Testis (tissue), 3 donors: ENCODE data around the gene HMCES. TPM values are rescaled to one million over a fixed set of nuclear protein-coding genes. Genes with fewer than 3 reads are reported as not detected.

ENCODE experiments used
- DNase-seq: peaks from one replicate; pipeline ENCODE4 v3.0.0-alpha.2; 2019
- H3K27ac ChIP-seq, 2 donors: fragments of 200-600 bp; sonication (generic); one replicate each; pipeline ENCODE4 v1.5.1; 2019
- H3K27me3 ChIP-seq: fragments of 200-600 bp; sonication (generic); one replicate; pipeline ENCODE4 v1.5.1; 2019
- H3K36me3 ChIP-seq: fragments of 200-600 bp; sonication (generic); one replicate; pipeline ENCODE4 v1.5.1; 2017; ENCODE audit warnings: low read depth; ENCODE audit errors: missing control alignments
- H3K4me1 ChIP-seq: fragments of 200-600 bp; sonication (generic); one replicate; pipeline ENCODE4 v1.5.1; 2019
- H3K4me3 ChIP-seq, 2 donors: fragments of 200-600 bp; sonication (generic); one replicate each; pipeline ENCODE4 v1.5.1; 2017 to 2019
- H3K9me3 ChIP-seq: fragments of 200-600 bp; sonication (generic); one replicate; pipeline ENCODE4 v1.5.1; 2017
- POLR2A ChIP-seq: fragments of 450-650 bp; IDR thresholded peaks from one replicate; pipeline ENCODE4 v1.6.1; 2017; ENCODE audit warnings: antibody characterized with exemption, mild to moderate bottlenecking, moderate library complexity
- WGBS, 2 donors: methylation state at CpG; one replicate each; pipeline ENCODE4 v1.1.5; 2018; 5-methylcytosine and 5-hydroxymethylcytosine counted together
- intact Hi-C: fragments of 100-400 bp; cut with DNase I; formaldehyde crosslinking; loops from one replicate; pipeline ENCODE4 v1.15.1; 2023; ENCODE audit warnings: low total_unique reads
- microRNA-seq, 2 donors: library from miRNA; unstranded; fragments of <30 nt; microRNA quantifications; one replicate each; pipeline ENCODE4, GENCODE V29; 2016; ENCODE audit warnings: borderline number of aligned reads in 2 of 2, borderline replicate concordance in 1 of 2
- polyA plus RNA-seq: library from polyadenylated mRNA; stranded (reverse); fragments of 350-450 nt; fragmentation: Illumina TruSeq; extraction: RNeasy Lipid Tissue Mini Kit (QIAGEN cat#74804); gene quantifications from one replicate; pipeline ENCODE4 v1.2.3, GENCODE V29; 2014; ENCODE audit warnings: low read depth, low replicate concordance; ENCODE audit not compliant: insufficient read depth
- small RNA-seq, 2 donors: library from RNA; depleted of rRNA; stranded (forward); fragments of <200 nt; gene quantifications; one replicate each; pipeline ENCODE3, GENCODE V24; 2016
- total RNA-seq, 2 donors: library from RNA; depleted of rRNA; stranded (reverse); fragments of >200 nt; gene quantifications; one replicate each; pipeline ENCODE4 v1.2.3, GENCODE V29; 2016
- TF ChIP-seq, protein P1 (sequence below), 3 experiments: fragments of 450-650 bp in 2 of 3; fragments of 200-600 bp in 1 of 3; sonication (generic) in 1 of 3; IDR thresholded peaks; one replicate each; pipeline ENCODE4 v1.5.1; 2016 to 2019; ENCODE audit warnings: antibody characterized with exemption in 3 of 3, mild to moderate bottlenecking in 2 of 3, moderate library complexity in 1 of 3

The HMCES gene
- total and polyA plus RNA-seq, 3 donors from 2014 or later, result 37.8 to 81.5 (median 41.6) TPM

DNA sequence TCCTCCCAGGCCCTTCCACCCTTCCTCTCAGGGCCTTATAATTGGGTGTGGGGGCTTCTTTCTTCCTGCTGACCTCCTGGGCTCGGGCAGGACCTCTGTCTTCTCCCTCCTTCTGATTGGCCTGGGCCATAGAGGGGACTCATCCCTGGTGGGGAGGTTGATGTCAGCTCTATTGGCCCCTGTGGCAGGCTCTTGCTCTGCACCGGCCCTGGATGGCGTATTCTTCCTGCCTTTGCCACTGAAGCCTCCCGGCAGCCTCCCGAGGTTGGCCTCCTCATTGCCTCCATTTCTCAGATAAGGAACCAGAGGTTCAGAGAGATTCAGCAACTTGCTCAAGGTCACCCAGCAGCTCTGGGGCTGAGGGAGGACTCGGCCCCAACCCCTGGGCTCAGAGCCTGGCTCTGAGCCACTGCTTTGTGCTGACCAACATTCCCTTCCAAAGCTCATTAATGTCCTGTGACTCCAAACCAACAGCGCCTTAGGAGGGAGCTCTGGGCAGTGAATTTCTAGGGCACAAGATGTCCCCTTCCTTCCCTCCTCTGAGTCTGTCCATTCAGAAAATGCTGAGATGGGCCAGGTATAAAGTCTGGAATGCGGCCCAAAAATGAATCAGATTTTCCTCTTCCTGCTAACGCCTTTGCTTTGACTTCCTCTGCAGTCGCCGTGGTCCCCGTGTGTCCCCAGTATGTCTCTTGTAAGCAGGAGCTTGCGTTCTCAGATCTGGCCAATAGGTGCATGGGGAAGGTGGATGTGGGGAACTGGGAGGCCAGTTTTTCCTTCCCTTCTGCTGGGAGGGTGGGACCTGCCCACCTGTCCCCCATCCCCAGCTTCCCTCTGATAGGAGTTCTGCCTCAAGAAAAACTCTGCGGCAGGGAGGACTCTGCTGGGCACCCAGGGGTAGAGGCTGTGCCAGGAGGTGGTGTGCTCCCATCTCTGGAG is 74.2 kb downstream of the HMCES start:
- H3K4me1 ChIP-seq, result peaks cover 16% of the 10 kb centered on the region
- H3K36me3 ChIP-seq, result no peaks in the 10 kb centered on the region
- intact Hi-C loops, result no loop called here
- H3K27me3 ChIP-seq, result no peaks in the 10 kb centered on the region
- peak; percentile 49 for DNase-seq
- WGBS, 2 donors, result 54 to 59% methylated on average over 9 to 14 of the region's 14 CpGs
- peak overlapping the region in 1 of 2 donors; percentile 1 for H3K27ac ChIP-seq
- H3K4me3 ChIP-seq, result no peak overlapping the region
- no peaks in the 10 kb centered on the region for H3K9me3 ChIP-seq
- TF ChIP-seq, protein P1, sequence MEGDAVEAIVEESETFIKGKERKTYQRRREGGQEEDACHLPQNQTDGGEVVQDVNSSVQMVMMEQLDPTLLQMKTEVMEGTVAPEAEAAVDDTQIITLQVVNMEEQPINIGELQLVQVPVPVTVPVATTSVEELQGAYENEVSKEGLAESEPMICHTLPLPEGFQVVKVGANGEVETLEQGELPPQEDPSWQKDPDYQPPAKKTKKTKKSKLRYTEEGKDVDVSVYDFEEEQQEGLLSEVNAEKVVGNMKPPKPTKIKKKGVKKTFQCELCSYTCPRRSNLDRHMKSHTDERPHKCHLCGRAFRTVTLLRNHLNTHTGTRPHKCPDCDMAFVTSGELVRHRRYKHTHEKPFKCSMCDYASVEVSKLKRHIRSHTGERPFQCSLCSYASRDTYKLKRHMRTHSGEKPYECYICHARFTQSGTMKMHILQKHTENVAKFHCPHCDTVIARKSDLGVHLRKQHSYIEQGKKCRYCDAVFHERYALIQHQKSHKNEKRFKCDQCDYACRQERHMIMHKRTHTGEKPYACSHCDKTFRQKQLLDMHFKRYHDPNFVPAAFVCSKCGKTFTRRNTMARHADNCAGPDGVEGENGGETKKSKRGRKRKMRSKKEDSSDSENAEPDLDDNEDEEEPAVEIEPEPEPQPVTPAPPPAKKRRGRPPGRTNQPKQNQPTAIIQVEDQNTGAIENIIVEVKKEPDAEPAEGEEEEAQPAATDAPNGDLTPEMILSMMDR (IDR thresholded peaks at IDR 0.05), result peak in 1 of 3 experiments; percentile 4
- TF ChIP-seq POLR2A, result no peak

DNA sequence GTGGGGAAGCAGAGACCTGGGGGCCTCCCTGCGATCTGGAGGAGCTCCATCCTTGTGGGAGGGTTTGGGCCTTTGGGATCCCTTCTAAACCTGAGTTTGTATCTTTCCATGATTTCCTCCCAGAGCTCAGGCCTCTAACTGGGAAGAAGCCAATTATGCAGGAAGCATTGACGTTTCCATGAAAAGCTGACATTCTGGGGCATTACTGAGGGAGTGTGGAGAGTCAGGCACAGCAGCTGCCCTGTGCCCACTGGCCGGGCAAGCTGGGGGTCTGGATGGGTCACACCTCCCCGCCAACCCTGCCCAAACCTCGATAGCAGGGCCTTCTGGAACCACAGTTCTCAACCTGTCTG is 74.9 kb downstream of the HMCES start:
- intact Hi-C loops, result no loop called here
- 68 to 91% methylated on average over 4 to 5 of the region's 5 CpGs for WGBS, 2 donors
- H3K4me3 ChIP-seq, result no peak overlapping the region
- H3K9me3 ChIP-seq, result no peaks in the 10 kb centered on the region
- TF ChIP-seq, protein P1 (IDR thresholded peaks at IDR 0.05), result no peak
- TF ChIP-seq POLR2A, result no peak
- H3K4me1 ChIP-seq, result peaks cover 16% of the 10 kb centered on the region
- peak overlapping the region in 1 of 2 donors; percentile 1 for H3K27ac ChIP-seq
- DNase-seq, result no peak
- no peaks in the 10 kb centered on the region for H3K27me3 ChIP-seq
- no peaks in the 10 kb centered on the region for H3K36me3 ChIP-seq

Small RNAs within 50 kb of the gene (microRNA-seq; reads per million reads assigned to microRNA genes)
- gene MIR6826, result 0 to 1.4 reads per million in 2 donors

Small RNAs within 50 kb of the gene (small RNA-seq; reads per million reads assigned to genes)
- 0 reads per million in 2 donors for gene MIR6826

Other genes with a start within 250 kb of the HMCES start
- 1 to 10 TPM; 1.4 to 1.7 TPM for gene GP9, start 218.1 kb upstream of the HMCES start, total RNA-seq
- gene GP9, start 218.1 kb upstream of the HMCES start, polyA plus RNA-seq, result 2.1 TPM
- gene RAB43, start 157.1 kb upstream of the HMCES start, total RNA-seq, result 10 to 100 TPM; 27.2 to 28.2 TPM
- 12.4 TPM for gene RAB43, start 157.1 kb upstream of the HMCES start, polyA plus RNA-seq
- gene ISY1, start 117.8 kb upstream of the HMCES start, total RNA-seq, result 10 to 100 TPM; 19.4 to 21.0 TPM
- 20.7 TPM for gene ISY1, start 117.8 kb upstream of the HMCES start, polyA plus RNA-seq
- 100 to 1,000 TPM; 248 to 291 TPM for gene CNBP, start 95.0 kb upstream of the HMCES start, total RNA-seq
- 295 TPM for gene CNBP, start 95.0 kb upstream of the HMCES start, polyA plus RNA-seq
- gene COPG1, start 29.3 kb upstream of the HMCES start, total RNA-seq, result 10 to 100 TPM; 94.5 to 98.2 TPM
- 113 TPM for gene COPG1, start 29.3 kb upstream of the HMCES start, polyA plus RNA-seq
- gene EFCAB12, start 149.8 kb downstream of the HMCES start, total RNA-seq, result 10 to 100 TPM in 1 of 2 donors, 1 to 10 TPM in 1; 7.3 to 13.7 TPM
- gene EFCAB12, start 149.8 kb downstream of the HMCES start, polyA plus RNA-seq, result 16.0 TPM
- 10 to 100 TPM; 26.0 to 27.6 TPM for gene MBD4, start 161.1 kb downstream of the HMCES start, total RNA-seq
- 30.3 TPM for gene MBD4, start 161.1 kb downstream of the HMCES start, polyA plus RNA-seq
- 100 to 1,000 TPM; 125 to 168 TPM for gene IFT122, start 161.4 kb downstream of the HMCES start, total RNA-seq
- gene IFT122, start 161.4 kb downstream of the HMCES start, polyA plus RNA-seq, result 218 TPM
- gene RHO, start 249.8 kb downstream of the HMCES start, total RNA-seq, result under 1 TPM in 1 of 2 donors, not detected in 1; 0.25 TPM
- not detected for gene RHO, start 249.8 kb downstream of the HMCES start, polyA plus RNA-seq